ENCODE results near the gene NUBP1.

DNA sequence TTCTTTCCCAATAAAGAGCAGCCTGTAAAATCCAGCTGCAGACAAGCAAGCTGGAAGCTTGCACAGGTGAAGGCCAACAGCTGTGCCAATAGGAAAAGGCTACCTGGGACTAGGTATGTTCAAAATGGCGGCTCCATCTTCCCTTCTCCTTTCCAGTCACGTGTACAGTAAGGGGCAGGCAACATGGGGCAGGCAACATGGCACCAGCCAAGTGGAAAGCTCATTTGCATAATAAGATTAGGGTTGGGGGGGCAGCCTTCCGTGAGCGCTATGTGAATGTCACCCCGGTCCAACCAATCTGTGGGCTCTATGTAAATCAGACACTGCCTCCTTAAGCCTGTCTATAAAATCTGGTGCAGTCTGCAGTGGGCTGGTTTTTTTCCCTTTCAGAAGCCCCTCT, 43.7 kb downstream of the NUBP1 start:
- TF ChIP-seq POLR2AphosphoS5 (IDR thresholded peaks at IDR 0.05; ENCODE audit: low read depth) (no peak), CTCF (IDR thresholded peaks at IDR 0.05; ENCODE audit: insufficient read depth, low read length) (no peak), GABPA (IDR thresholded peaks at IDR 0.05; ENCODE audit: low read depth) (no peak)
